Activated CD4-positive, alpha-beta T cell treated with anti-CD3 and anti-CD28 coated beads, Interleukin-2, amount 50 U/mL, for 48 hours (primary cell): ENCODE measurements around the gene CCT8L2.
"Not testable (repeated sequence)": the region's sequence is repeated elsewhere in the genome, so short reads cannot be mapped to it uniquely, and the experiment has no call there.

Source experiments
- DNase-seq, 2 experiments: peaks; one replicate each; pipeline ENCODE4 v3.0.0-alpha.2; 2020

The CCT8L2 gene

GRCh38 chr22:16592231-16592630 is 379 bp downstream of the CCT8L2 start:
- DNase-seq, result not testable (repeated sequence)

- DNase-seq, result not testable (repeated sequence)
These were observed 1.5 kb downstream of the CCT8L2 start for GRCh38 chr22:16591136-16591535.

GRCh38 chr22:16586991-16587390 is 5.6 kb downstream of the CCT8L2 start:
- no peak for DNase-seq

- no peak for DNase-seq
These were observed 6.4 kb downstream of the CCT8L2 start for GRCh38 chr22:16586170-16586569.

DNA sequence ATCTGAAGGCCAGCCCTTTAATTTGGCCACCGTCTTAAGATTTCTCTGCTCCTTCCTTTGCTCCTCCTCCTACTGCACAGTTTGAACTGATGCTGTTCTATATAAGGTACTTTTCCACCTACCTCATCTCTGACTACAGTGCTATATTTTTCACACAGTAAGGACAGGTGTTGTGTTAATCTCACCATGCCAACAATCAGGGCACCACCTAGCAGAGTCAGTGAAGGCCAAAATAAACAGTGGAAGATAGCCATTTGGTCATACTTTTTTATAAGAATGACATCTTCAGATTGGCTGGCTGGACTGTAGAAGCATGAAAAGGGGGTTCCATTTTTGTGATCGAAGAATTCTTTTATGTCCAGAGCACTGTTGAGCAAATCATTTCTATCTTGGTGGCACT is 11.7 kb downstream of the CCT8L2 start:
- DNase-seq, result not testable (repeated sequence)

- DNase-seq, result not testable (repeated sequence)
These were observed 23.3 kb downstream of the CCT8L2 start for GRCh38 chr22:16569240-16569834.

GRCh38 chr22:16568425-16568758 is 24.2 kb downstream of the CCT8L2 start:
- no peak for DNase-seq

DNA sequence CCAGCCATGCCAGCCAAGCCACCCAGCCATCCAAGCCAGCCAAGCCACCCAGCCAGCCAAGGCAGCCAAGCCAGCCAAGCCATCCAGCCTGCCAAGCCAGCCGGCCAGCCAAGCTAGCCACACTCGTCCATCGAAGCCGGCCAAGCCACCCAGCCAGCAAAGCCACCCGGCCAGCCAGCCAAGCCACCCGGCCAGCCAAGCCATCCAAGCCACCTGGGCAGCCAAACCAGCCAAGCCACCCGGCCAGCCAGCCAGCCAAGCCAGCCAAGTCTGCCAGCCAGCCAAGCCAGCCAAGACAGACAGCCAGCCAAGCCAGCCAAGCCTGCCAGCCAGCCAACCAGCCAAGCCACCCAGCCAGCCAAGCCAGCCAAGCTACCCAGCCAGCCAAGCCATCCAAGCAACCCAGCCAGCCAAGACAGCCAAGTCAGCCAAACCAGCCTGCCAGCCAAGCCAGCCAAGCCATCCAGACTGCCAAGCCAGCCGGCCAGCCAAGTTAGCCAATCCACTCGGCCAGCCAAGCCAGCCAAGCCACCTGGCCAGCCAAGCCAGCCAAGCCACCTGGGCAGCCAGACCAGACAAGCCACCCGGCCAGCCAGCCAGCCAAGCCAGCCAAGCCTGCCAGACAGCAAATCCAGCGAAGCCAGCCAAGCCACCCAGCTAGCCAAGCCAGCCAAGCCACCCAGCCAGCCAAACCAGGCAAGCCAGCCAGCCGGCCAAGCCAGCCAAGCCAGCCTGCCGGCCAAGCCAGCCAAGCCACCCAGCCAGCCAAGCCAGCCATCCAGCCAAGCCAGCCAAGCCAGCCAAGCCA is 24.8 kb downstream of the CCT8L2 start:
- not testable (repeated sequence) for DNase-seq

- not testable (repeated sequence) for DNase-seq
These were observed 26.0 kb downstream of the CCT8L2 start for GRCh38 chr22:16566421-16567151.

DNA sequence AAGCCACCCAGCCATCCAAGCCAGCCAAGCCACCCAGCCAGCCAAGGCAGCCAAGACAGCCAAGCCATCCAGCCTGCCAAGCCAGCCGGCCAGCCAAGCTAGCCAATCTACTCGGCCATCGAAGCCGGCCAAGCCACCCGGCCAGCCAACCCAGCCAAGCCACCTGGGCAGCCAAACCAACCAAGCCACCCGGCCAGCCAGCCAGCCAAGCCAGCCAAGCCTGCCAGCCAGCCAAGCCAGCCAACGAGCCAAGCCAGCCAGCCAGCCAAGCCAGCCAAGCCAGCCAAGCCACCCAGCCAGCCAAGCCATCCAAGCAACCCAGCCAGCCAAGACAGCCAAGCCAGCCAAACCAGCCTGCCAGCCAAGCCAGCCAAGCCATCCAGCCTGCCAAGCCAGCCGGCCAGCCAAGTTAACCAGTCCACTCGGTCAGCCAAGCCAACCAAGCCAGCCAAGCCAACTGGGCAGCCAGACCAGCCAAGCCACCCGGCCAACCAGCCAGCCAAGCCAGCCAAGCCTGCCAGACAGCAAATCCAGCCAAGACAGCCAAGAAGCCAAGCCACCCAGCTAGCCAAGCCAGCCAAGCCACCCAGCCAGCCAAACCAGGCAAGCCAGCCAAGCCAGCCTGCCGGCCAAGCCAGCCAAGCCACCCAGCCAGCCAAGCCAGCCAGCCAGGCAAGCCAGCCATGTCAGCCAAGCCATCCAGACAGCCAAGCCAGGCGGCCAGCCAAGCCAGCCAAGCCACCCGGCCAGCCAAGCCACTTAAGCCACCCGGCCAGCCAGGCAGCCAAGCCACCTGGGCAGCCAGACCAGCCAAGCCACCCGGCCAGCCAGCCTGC is 26.8 kb downstream of the CCT8L2 start:
- not testable (repeated sequence) for DNase-seq

DNA sequence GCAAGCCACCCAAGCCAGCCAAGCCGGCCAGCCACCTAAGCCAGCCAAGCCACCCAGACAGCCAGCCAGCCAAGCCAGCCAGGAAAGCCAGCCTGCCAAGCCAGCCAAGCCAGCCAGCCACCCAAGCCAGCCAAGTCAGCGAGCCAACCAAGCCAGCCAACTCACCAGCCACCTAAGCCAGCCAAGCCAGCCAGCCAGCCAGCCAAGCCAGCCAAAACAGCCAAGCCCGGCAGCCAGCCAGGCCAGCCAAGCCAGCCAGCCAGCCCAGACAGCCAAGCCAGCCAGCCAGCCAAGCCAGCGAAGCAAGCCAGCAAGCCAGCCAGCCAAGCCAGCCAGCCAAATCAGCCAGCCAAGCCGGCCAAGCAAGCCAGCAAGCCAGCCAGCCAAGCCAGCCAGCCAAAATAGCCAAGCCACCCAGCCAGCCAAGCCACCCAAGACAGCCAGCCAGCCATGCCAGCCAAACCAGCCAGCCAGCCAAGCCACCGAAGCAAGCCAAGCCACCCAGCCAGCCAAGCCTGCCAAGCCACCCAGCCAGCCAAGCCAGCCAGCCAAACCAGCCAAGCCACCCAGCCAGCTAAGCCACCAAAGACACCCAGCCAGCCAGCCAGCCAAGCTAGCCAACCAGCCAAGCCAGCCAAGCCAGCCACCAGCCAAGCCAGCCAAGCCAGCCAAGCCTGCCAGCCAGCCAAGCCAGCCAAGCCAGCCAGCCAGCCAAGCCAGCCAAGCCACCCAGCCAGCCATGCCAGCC is 27.6 kb downstream of the CCT8L2 start:
- DNase-seq, result not testable (repeated sequence)

DNA sequence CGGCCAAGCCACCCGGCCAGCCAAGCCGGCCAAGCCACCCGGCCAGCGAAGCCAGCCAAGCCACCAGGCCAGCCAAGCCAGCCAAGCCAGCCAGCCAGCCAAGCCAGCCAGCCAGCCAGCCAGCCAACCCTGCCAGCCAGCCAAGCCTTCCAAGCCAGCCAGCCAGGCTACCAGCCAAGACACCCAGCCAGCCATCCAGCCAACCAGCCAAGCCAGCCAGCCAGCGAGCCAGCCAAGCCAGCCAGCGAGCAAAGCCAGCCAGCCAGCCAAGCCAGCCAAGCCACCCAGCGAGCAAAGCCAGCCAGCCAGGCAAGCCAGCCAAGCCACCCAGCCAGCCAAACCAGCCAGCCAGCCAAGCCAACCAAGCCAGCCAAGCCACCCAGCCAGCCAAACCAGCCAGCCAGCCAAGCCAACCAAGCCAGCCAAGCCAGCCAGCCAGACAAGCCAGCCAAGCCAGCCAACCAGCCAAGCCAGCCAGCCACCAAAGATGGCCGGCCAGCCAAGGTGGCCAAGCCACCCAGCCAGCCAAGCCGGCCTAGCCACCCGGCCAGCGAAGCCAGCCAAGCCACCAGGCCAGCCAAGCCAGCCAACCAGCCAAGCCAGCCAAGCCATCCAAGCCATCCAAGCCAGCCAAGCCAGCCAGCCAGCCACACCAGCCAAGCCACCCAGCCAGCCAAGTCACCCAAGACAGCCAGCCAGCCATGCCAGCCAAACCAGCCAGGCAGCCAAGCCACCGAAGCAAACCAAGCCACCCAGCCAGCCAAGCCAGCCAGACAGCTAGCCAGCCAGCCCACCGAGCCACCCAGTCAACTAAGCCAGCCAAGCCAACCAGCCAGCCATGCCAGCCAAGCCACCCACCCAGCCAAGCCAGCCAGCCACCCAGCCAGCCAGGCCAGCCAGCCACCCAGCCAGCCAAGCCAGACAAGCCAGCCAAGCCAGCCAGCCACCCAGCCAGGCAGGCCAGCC is 28.8 kb downstream of the CCT8L2 start:
- no peak for DNase-seq

DNA sequence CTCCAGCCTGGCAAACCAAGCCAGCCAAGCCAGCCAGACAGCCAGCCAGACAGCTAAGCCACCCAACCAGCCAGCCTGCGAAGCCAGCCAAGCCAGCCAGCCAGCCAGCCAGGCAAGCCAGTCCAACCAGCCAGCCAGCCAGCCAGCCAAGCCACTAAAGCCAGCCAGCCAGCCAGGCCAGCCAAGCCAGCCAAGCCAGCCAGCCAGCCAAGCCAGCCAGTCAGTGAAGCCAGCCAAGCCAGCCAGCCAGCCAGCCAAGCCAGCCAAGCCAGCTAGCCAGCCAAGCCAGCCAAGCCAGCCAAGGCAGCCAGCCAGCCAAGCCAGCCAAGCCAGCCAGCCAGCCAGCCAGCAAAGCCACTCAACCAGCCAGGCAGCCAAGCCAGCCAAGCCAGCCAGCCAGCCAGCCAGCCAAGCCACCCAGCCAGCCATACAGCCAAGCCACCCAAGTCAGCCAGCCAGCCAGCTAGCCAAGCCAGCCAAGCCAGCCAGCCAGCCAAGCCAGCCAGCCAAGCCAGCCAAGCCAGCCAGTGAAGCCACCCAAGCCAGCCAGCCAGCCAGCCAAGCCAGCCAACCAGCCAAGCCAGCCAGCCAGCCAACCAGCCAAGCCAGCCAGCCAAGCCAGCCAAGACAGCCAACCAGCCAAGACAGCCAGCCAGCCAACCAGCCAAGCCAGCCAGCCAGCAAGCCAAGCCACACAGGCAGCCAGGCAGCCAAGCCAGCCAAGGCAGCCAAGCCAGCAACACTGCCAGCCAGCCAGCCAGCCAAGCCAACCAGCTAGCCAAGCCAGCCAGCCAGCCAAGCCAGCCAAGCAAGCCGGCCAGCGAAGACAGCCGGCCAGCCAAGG is 29.7 kb downstream of the CCT8L2 start:
- no peak for DNase-seq

DNA sequence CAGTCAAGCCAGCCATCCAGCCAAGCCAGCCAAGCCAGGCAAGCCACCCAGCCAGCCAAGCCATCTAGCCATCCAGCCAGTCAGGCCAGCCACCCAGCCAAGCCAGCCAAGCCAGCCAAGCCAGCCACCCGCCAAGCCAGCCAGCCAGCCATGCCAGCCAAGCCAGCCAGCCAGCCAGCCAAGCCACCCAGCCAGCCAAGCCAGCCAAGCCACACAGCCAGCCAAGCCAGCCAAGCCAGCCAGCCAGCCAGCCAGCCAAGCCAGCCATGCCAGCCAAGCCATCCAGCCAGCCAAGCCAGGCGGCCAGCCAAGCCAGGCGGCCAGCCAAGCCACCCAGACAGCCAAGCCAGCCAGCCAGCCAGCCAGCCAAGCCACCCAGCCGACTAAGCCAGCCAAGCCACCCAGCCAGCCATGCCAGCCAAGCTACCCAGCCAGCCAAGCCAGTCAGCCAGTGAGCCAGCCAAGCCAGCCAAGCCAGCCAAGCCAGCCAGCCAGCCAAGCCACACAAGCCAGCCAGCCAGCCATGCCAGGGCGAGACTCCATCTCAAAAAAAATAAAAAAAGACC is 31.4 kb downstream of the CCT8L2 start:
- DNase-seq, result not testable (repeated sequence)

DNA sequence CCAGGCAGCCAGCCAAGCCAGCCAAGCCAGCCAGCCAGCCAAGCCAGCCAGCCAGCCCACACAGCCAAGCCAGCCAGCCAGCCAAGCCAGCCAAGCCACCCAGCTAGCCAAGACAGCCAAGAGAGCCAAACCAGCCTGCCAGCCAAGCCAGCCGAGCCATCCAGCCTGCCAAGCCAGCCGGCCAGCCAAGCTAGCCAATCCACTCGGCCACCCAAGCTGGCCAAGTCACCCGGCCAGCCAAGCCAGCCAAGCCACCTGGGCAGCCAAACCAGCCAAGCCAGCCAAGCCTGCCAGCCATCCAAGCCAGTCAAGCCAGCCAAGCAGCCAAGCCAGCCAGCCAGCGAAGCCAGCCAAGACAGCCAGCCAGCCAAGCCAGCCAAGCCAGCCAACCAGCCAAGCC is 32.0 kb downstream of the CCT8L2 start:
- not testable (repeated sequence) for DNase-seq

DNA sequence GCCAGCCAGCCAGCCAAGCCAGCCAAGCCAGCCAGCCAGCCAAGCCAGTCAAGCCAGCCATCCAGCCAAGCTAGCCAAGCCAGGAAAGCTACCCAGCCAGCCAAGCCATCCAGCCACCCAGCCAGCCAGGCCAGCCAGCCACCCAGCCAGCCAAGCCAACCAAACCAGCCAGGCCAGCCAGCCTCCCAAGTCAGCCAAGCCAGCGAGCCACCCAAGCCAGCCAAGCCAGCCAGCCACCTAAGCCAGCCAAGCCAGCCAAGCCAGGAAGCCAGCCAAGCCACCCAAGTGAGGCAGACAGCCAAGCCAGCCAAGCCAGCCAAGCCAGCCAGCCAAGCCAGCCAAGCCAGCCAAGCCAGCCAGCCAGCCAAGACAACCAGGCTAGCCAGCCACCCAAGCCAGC is 32.6 kb downstream of the CCT8L2 start:
- not testable (repeated sequence) for DNase-seq

GRCh38 chr22:16559056-16559955 is 33.3 kb downstream of the CCT8L2 start:
- DNase-seq, result no peak

GRCh38 chr22:16558376-16558945 is 34.1 kb downstream of the CCT8L2 start:
- not testable (repeated sequence) for DNase-seq
